ENCODE measurements around the gene CCNL1.

Gene CCNL1

DNA sequence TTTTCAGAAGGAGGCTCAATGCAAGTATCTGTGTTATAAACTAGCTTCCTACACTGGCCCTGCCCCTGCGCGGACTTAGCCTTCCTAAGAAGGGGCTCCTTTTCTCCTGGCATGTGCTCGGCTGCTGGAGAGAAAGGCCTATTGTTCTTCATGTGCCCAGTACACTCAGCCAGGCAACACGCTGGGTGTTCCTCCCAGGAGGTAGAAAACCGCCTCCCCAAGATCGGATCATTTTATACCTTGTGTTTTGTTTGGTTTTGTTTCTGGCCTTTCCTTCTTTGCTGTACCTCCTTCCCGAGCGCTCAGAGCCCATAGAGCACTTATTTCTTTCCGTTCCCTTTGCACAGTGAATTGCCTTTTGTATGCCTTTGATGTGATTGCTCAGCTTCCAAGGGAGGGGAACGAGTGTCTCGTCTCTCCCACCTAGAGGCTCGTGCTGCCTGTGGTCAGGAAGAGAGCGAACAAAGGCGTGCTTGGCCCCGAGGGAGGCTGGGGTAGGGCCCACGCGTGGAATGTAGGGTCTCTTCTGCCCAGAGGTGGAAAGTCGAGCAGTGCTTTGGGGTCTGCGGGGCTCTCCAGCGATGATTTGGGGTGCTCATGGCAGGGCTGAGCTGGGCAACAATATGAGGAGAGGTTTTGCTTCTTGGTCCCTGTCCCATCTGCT, 30.0 kb downstream of the CCNL1 start:
- H3K27ac ChIP-seq (replicated peaks): no peak overlapping the region
- H3K27me3 ChIP-seq (ENCODE audit: insufficient read depth, poor library complexity, severe bottlenecking): no peaks in the 10 kb centered on the region
- TF ChIP-seq GABPA (IDR thresholded peaks at IDR 0.05; ENCODE audit: low read depth): no peak
- no peak for TF ChIP-seq CTCF (IDR thresholded peaks at IDR 0.05; ENCODE audit: insufficient read depth, low read length)
- no peak for DNase-seq (ENCODE audit: low read depth in 1 of 2, low spot score in 1 of 2)
- no peak overlapping the region for H3K4me3 ChIP-seq (replicated peaks; ENCODE audit: insufficient read depth, low read length)

- DNase-seq (ENCODE audit: low read depth in 1 of 2, low spot score in 1 of 2): no peak
- H3K4me3 ChIP-seq (replicated peaks; ENCODE audit: insufficient read depth, low read length): no peak overlapping the region
- TF ChIP-seq GABPA (IDR thresholded peaks at IDR 0.05; ENCODE audit: low read depth) (no peak), SPI1 (IDR thresholded peaks at IDR 0.05; ENCODE audit: borderline replicate concordance, low read depth) (no peak), REST (IDR thresholded peaks at IDR 0.05; ENCODE audit: insufficient replicate concordance, low read depth) (no peak), CTCF (IDR thresholded peaks at IDR 0.05; ENCODE audit: insufficient read depth, low read length) (no peak), POLR2AphosphoS5 (IDR thresholded peaks at IDR 0.05; ENCODE audit: low read depth) (no peak)
- H3K27me3 ChIP-seq (ENCODE audit: insufficient read depth, poor library complexity, severe bottlenecking): no peaks in the 10 kb centered on the region
- no peak overlapping the region for H3K27ac ChIP-seq (replicated peaks)
Observed at GRCh38 chr3:157128771-157129681, 30.9 kb downstream of the CCNL1 start.

GRCh38 chr3:157127831-157128767, 31.8 kb downstream of the CCNL1 start:
- H3K27ac ChIP-seq (replicated peaks): no peak overlapping the region

More at GRCh38 chr3:157127831-157128767, 31.8 kb downstream of the CCNL1 start:
- Histone ChIP-seq H3K27me3 (ENCODE audit: insufficient read depth, poor library complexity, severe bottlenecking) (no peaks in the 10 kb centered on the region), H3K4me3 (replicated peaks; ENCODE audit: insufficient read depth, low read length) (no peak overlapping the region)
- TF ChIP-seq GABPA (IDR thresholded peaks at IDR 0.05; ENCODE audit: low read depth): no peak
- TF ChIP-seq REST (IDR thresholded peaks at IDR 0.05; ENCODE audit: insufficient replicate concordance, low read depth): no peak
- TF ChIP-seq CTCF (IDR thresholded peaks at IDR 0.05; ENCODE audit: insufficient read depth, low read length): no peak
- TF ChIP-seq SPI1 (IDR thresholded peaks at IDR 0.05; ENCODE audit: borderline replicate concordance, low read depth): no peak
- no peak for TF ChIP-seq POLR2AphosphoS5 (IDR thresholded peaks at IDR 0.05; ENCODE audit: low read depth)
- DNase-seq (ENCODE audit: low read depth in 1 of 2, low spot score in 1 of 2): no peak
